Measurements from ENCODE around the gene CTBP2. TPM values are rescaled to one million over a fixed set of nuclear protein-coding genes. Genes with fewer than 3 reads are reported as not detected.

The CTBP2 gene
- total RNA-seq, 6 experiments from 2014 or later: 3.2 to 8.2 (median 5.4) TPM

DNA sequence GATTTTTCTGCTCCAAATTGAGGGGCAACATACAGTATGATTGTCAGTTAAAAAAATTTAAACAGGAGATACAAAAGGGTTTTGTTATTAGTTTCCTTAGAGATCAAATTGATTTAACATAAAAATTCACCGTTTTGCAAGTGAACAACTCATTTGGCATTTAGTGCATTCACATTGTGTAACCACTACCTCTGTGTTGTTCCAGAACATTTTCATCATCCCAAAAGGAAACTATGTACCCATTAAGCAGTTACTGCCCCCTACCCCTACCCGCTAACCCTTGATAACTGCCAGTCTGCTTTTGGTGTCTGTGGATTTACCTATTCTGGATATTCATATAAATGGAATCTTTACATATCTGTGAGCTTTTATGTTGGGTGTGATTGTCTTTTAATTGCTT, 215.4 kb downstream of the CTBP2 start:
- Histone ChIP-seq H3K27ac (peak overlapping the region; percentile 52 to 70 (median 60)), H3K4me3 (no peak overlapping the region), H3K36me3 (no peaks in the 10 kb centered on the region), H3K9me3 (no peaks in the 10 kb centered on the region), H3K27me3 (no peaks in the 10 kb centered on the region), H3K4me1 (peaks cover 3 to 66% (median 31%) of the 10 kb centered on the region in 4 donors)
- DNase-seq: no peak
- 36% methylated on average over 2 of the region's 2 CpGs for WGBS (ENCODE audit: insufficient coverage, low coverage, low lambda C conversion rate, missing lambda C conversion rate)
- intact Hi-C loops (cut with DNase I): no loop called here
- ATAC-seq: peak; percentile 45 to 73 (median 63)
- no peak for TF ChIP-seq CTCF (IDR thresholded peaks at IDR 0.05)
- no peak for TF ChIP-seq POLR2A (IDR thresholded peaks at IDR 0.05)

- peak overlapping the region; percentile 22 to 70 (median 60) for H3K27ac ChIP-seq
- H3K4me1 ChIP-seq: peaks cover 3 to 75% (median 32%) of the 10 kb centered on the region in 4 donors
- ATAC-seq (no peak), DNase-seq (no peak)
- intact Hi-C loops (cut with DNase I): no loop called here
- WGBS (ENCODE audit: insufficient coverage, low coverage, low lambda C conversion rate, missing lambda C conversion rate): 74% methylated on average over 8 of the region's 9 CpGs
- no peaks in the 10 kb centered on the region for H3K36me3 ChIP-seq
- H3K4me3 ChIP-seq: no peak overlapping the region
- no peaks in the 10 kb centered on the region for H3K9me3 ChIP-seq
- TF ChIP-seq CTCF (IDR thresholded peaks at IDR 0.05): no peak
- no peak for TF ChIP-seq POLR2A (IDR thresholded peaks at IDR 0.05)
- no peaks in the 10 kb centered on the region for H3K27me3 ChIP-seq
These were observed 216.9 kb downstream of the CTBP2 start for GRCh38 chr10:124943301-124944092.

DNA sequence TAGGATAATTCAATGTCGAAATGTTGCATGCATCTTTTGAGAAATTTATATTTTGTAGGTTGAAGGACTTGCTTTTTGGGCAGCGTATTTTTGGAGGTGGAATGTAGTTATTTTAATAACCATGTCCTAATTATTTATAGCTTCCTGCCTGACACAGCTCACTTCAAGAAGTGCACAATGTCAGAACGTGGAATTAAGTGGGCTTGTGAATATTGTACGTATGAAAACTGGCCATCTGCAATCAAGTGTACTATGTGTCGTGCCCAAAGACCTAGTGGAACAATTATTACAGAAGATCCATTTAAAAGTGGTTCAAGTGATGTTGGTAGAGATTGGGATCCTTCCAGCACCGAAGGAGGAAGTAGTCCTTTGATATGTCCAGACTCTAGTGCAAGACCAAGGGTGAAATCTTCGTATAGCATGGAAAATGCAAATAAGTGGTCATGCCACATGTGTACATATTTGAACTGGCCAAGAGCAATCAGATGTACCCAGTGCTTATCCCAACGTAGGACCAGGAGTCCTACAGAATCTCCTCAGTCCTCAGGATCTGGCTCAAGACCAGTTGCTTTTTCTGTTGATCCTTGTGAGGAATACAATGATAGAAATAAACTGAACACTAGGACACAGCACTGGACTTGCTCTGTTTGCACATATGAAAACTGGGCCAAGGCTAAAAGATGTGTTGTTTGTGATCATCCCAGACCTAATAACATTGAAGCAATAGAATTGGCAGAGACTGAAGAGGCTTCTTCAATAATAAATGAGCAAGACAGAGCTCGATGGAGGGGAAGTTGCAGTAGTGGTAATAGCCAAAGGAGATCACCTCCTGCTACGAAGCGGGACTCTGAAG, 217.8 kb downstream of the CTBP2 start:
- no peaks in the 10 kb centered on the region for H3K36me3 ChIP-seq
- ATAC-seq: peak; percentile 26 to 71 (median 66)
- DNase-seq: no peak
- no peak overlapping the region for H3K4me3 ChIP-seq
- H3K27me3 ChIP-seq: no peaks in the 10 kb centered on the region
- H3K4me1 ChIP-seq: peaks cover 3 to 74% (median 32%) of the 10 kb centered on the region in 4 donors
- intact Hi-C loops (cut with DNase I): no loop called here
- 38% methylated on average over 11 of the region's 11 CpGs for WGBS (ENCODE audit: insufficient coverage, low coverage, low lambda C conversion rate, missing lambda C conversion rate)
- TF ChIP-seq CTCF (IDR thresholded peaks at IDR 0.05): no peak
- no peak for TF ChIP-seq POLR2A (IDR thresholded peaks at IDR 0.05)
- no peaks in the 10 kb centered on the region for H3K9me3 ChIP-seq
- peak overlapping the region; percentile 16 to 60 (median 22) for H3K27ac ChIP-seq

- no peaks in the 10 kb centered on the region for H3K36me3 ChIP-seq
- H3K4me3 ChIP-seq: no peak within 1 kb of the TSS
- H3K27me3 ChIP-seq: no peaks in the 10 kb centered on the region
- DNase-seq (no peak), ATAC-seq (no peak)
- intact Hi-C loops (cut with DNase I): no loop called here
- WGBS (ENCODE audit: insufficient coverage, low coverage, low lambda C conversion rate, missing lambda C conversion rate): 47% methylated on average over 4 of the region's 4 CpGs
- H3K4me1 ChIP-seq: peaks cover 3 to 67% (median 30%) of the 10 kb centered on the region in 4 donors
- no peaks in the 10 kb centered on the region for H3K9me3 ChIP-seq
- no peak for TF ChIP-seq CTCF (IDR thresholded peaks at IDR 0.05)
- TF ChIP-seq POLR2A (IDR thresholded peaks at IDR 0.05): no peak
- peak within 1 kb of the TSS; percentile 16 to 60 (median 22) for H3K27ac ChIP-seq
These were observed 218.5 kb downstream of the CTBP2 start, which contains the start of gene ZRANB1 for GRCh38 chr10:124941823-124942222. Gene ZRANB1 (plus strand): TSS chr10:124942123. CDS start chr10:124942494, 371 bp downstream.

Data from right lobe of liver (tissue), 6 donors.